HepG2 (cell line): Measurements from ENCODE around the gene ARHGAP26.

Experiments
- XRCC5 ChIP-seq: fragments of 200-400 bp; formaldehyde crosslinking; optimal IDR thresholded peaks from 2 replicates; pipeline ENCODE3; 2017; ENCODE audit warnings: mild to moderate bottlenecking, low read length
- ZNF543 ChIP-seq: sonication (generic); formaldehyde crosslinking; IDR thresholded peaks from 2 replicates; pipeline ENCODE4 v1.4.0; 2020; ENCODE audit warnings: mild to moderate bottlenecking, missing genetic modification reagents
- TF ChIP-seq, protein P1 (sequence below): sonication (generic); formaldehyde crosslinking; IDR thresholded peaks from 2 replicates; pipeline ENCODE4 v1.5.0; 2020; ENCODE audit warnings: mild to moderate bottlenecking, missing genetic modification reagents

DNA sequence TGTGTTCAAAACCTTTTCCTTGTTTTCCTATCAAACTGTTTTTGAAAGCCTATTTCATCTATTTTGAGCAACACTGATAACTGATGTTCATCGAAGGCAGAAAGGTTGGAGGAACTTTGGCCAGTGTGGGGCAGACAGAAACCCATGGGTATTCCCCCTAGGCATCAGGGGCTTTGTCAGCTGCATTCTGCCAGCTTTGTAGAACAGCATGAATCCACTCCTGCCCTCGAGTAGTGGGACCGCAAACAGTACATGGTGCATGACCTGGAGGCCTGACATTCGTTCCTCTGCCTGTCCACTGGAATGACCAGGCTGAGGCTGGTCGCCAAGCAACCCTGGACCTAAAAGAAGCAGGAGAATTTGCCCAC, 22.7 kb downstream of the ARHGAP26 start:
- no peak for TF ChIP-seq ZNF543 (CRISPR knock-in tag)
- no peak for TF ChIP-seq XRCC5
- TF ChIP-seq, protein P1, sequence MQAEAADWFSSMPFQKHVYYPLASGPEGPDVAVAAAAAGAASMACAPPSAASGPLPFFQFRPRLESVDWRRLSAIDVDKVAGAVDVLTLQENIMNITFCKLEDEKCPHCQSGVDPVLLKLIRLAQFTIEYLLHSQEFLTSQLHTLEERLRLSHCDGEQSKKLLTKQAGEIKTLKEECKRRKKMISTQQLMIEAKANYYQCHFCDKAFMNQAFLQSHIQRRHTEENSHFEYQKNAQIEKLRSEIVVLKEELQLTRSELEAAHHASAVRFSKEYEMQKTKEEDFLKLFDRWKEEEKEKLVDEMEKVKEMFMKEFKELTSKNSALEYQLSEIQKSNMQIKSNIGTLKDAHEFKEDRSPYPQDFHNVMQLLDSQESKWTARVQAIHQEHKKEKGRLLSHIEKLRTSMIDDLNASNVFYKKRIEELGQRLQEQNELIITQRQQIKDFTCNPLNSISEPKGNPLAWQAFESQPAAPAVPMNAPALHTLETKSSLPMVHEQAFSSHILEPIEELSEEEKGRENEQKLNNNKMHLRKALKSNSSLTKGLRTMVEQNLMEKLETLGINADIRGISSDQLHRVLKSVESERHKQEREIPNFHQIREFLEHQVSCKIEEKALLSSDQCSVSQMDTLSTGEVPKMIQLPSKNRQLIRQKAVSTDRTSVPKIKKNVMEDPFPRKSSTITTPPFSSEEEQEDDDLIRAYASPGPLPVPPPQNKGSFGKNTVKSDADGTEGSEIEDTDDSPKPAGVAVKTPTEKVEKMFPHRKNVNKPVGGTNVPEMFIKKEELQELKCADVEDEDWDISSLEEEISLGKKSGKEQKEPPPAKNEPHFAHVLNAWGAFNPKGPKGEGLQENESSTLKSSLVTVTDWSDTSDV (CRISPR knock-in tag): no peak
